ENCODE data around the gene ARRDC1. TPM values are rescaled to one million over a fixed set of nuclear protein-coding genes. Genes with fewer than 3 reads are reported as not detected.

The ARRDC1 gene
- total RNA-seq, 1 donor from 2014 or later = 28.7 TPM

- DNase-seq (ENCODE audit: extremely low spot score, unreplicated experiment) = no peak
- Mint-ChIP-seq H3K27me3 (ENCODE audit: unreplicated experiment) (no peaks in the 10 kb centered on the region), H3K4me3 (ENCODE audit: unreplicated experiment) (no peak overlapping the region), H3K9me3 (ENCODE audit: unreplicated experiment) (no peaks in the 10 kb centered on the region), H3K4me1 (ENCODE audit: unreplicated experiment) (peaks cover 10% of the 10 kb centered on the region), H3K36me3 (ENCODE audit: unreplicated experiment) (peaks cover 6% of the 10 kb centered on the region), H3K27ac (ENCODE audit: unreplicated experiment) (no peak overlapping the region)
- TF ChIP-seq, protein P1, sequence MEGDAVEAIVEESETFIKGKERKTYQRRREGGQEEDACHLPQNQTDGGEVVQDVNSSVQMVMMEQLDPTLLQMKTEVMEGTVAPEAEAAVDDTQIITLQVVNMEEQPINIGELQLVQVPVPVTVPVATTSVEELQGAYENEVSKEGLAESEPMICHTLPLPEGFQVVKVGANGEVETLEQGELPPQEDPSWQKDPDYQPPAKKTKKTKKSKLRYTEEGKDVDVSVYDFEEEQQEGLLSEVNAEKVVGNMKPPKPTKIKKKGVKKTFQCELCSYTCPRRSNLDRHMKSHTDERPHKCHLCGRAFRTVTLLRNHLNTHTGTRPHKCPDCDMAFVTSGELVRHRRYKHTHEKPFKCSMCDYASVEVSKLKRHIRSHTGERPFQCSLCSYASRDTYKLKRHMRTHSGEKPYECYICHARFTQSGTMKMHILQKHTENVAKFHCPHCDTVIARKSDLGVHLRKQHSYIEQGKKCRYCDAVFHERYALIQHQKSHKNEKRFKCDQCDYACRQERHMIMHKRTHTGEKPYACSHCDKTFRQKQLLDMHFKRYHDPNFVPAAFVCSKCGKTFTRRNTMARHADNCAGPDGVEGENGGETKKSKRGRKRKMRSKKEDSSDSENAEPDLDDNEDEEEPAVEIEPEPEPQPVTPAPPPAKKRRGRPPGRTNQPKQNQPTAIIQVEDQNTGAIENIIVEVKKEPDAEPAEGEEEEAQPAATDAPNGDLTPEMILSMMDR (IDR thresholded peaks at IDR 0.05) = no peak
These were observed 50.9 kb downstream of the ARRDC1 start for GRCh38 chr9:137656416-137656815.

DNA sequence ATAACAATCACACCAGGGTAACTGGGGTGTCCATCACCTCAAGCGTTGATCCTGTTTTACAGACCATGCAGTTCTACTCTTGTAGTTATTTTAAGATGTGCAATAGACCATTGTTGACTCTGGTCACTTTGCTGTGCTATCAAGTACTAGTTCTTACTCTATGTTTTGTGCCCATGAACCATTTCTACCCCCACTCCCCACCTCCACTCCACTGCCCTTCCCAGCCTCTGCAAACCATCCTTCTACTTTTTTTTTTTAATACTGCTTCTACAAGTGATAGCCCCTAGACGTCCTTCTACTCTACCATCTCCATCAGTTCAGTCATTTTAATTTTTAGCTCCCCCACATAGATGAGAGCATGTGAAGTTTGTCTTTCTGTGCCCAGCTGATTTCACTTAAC is 52.1 kb downstream of the ARRDC1 start:
- Mint-ChIP-seq H3K27ac (ENCODE audit: unreplicated experiment) (no peak overlapping the region), H3K4me3 (ENCODE audit: unreplicated experiment) (no peak overlapping the region), H3K27me3 (ENCODE audit: unreplicated experiment) (no peaks in the 10 kb centered on the region), H3K9me3 (ENCODE audit: unreplicated experiment) (no peaks in the 10 kb centered on the region), H3K4me1 (ENCODE audit: unreplicated experiment) (peaks cover 10% of the 10 kb centered on the region), H3K36me3 (ENCODE audit: unreplicated experiment) (peaks cover 2% of the 10 kb centered on the region)
- no peak for DNase-seq (ENCODE audit: extremely low spot score, unreplicated experiment)
- TF ChIP-seq, protein P1 (IDR thresholded peaks at IDR 0.05) = no peak

- H3K9me3 Mint-ChIP-seq (ENCODE audit: unreplicated experiment) = no peaks in the 10 kb centered on the region
- H3K4me1 Mint-ChIP-seq (ENCODE audit: unreplicated experiment) = peaks cover 10% of the 10 kb centered on the region
- TF ChIP-seq, protein P1 (IDR thresholded peaks at IDR 0.05) = no peak
- no peak overlapping the region for H3K27ac Mint-ChIP-seq (ENCODE audit: unreplicated experiment)
- peaks cover 2% of the 10 kb centered on the region for H3K36me3 Mint-ChIP-seq (ENCODE audit: unreplicated experiment)
- DNase-seq (ENCODE audit: extremely low spot score, unreplicated experiment) = no peak
- H3K4me3 Mint-ChIP-seq (ENCODE audit: unreplicated experiment) = no peak overlapping the region
- H3K27me3 Mint-ChIP-seq (ENCODE audit: unreplicated experiment) = no peaks in the 10 kb centered on the region
These were observed 53.3 kb downstream of the ARRDC1 start for GRCh38 chr9:137658781-137659180.

DNA sequence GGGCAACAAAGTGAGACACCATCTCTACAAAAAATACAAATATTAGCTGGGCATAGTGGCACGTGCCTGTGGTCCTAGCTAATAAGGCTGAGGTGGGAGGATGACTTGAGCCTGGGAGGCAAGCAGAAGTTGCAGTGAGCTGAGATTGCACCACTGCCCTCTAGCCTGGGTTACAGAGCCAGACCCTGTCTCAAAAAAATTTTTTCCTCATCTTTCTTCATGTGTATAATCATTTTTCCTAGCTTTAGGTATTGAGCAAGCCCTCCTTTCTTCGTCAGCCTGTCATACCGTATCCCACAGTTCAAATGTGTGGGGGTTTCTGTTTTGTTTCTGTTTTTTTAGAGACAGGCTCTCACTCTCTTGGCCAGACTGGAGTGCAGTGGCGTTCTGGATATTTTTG is 54.7 kb downstream of the ARRDC1 start:
- Mint-ChIP-seq H3K27ac (ENCODE audit: unreplicated experiment) (no peak overlapping the region), H3K4me1 (ENCODE audit: unreplicated experiment) (peaks cover 19% of the 10 kb centered on the region), H3K4me3 (ENCODE audit: unreplicated experiment) (no peak overlapping the region), H3K27me3 (ENCODE audit: unreplicated experiment) (no peaks in the 10 kb centered on the region), H3K36me3 (ENCODE audit: unreplicated experiment) (peaks cover 2% of the 10 kb centered on the region), H3K9me3 (ENCODE audit: unreplicated experiment) (no peaks in the 10 kb centered on the region)
- no peak for DNase-seq (ENCODE audit: extremely low spot score, unreplicated experiment)
- TF ChIP-seq, protein P1 (IDR thresholded peaks at IDR 0.05) = no peak

- H3K27ac Mint-ChIP-seq (ENCODE audit: unreplicated experiment) = no peak overlapping the region
- H3K4me3 Mint-ChIP-seq (ENCODE audit: unreplicated experiment) = no peak overlapping the region
- DNase-seq (ENCODE audit: extremely low spot score, unreplicated experiment) = no peak
- H3K9me3 Mint-ChIP-seq (ENCODE audit: unreplicated experiment) = no peaks in the 10 kb centered on the region
- TF ChIP-seq, protein P1 (IDR thresholded peaks at IDR 0.05) = no peak
- no peaks in the 10 kb centered on the region for H3K27me3 Mint-ChIP-seq (ENCODE audit: unreplicated experiment)
- H3K4me1 Mint-ChIP-seq (ENCODE audit: unreplicated experiment) = peaks cover 33% of the 10 kb centered on the region
- H3K36me3 Mint-ChIP-seq (ENCODE audit: unreplicated experiment) = no peaks in the 10 kb centered on the region
These were observed 58.1 kb downstream of the ARRDC1 start for GRCh38 chr9:137663584-137663983.
